HG02571 (cell line): ENCODE data around the gene PSMA6.
A peak's percentile ranks its signal among the peaks of the same experiment; 100 is the strongest.
"Not testable (repeated sequence)": the region's sequence is repeated elsewhere in the genome, so short reads cannot be mapped to it uniquely, and the experiment has no call there.

Experiments
- ATAC-seq: cut with Tn5 transposase; IDR thresholded peaks from one replicate; pipeline ENCODE4 v1.9.1; 2021; ENCODE audit warnings: mild to moderate bottlenecking, moderate library complexity; ENCODE audit not compliant: unreplicated experiment

The PSMA6 gene

DNA sequence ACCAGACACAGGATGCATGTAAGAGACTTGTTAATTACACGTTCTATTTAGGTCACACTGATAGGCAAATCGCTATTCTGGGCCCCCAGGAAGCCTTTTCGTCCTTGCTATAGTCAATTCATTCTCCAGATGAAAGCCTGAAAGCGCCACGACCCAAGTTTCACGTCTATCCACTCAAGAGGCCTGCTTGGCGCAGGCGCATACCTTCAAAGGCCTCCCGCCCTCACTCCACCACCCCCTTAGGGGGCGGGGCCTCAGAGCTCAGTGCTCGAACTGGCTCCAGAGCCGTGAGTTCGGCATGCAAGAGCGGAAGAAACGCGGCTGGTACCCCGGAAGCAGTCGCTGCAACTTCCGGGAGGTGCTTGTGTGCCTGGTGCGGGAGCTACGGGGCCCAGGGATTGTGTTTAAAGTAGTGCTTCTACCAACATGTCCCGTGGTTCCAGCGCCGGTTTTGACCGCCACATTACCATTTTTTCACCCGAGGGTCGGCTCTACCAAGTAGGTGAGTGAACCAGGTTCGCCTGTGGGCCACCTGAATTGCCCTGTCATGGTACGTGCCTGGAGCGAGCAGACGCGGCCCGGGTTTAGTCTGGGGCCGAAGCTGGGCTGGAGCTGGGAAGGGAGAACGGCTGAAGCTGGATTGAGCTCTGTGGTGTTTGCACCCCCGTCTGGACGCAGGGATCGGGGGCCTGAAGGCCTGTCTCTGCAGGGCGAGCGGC is at the start of gene PSMA6:
Gene PSMA6, plus strand, starts transcription at position 332 of the 719 bp plus-strand sequence. Its CDS starts 95 bp downstream, at position 427.
- ATAC-seq = peak; percentile 89

DNA sequence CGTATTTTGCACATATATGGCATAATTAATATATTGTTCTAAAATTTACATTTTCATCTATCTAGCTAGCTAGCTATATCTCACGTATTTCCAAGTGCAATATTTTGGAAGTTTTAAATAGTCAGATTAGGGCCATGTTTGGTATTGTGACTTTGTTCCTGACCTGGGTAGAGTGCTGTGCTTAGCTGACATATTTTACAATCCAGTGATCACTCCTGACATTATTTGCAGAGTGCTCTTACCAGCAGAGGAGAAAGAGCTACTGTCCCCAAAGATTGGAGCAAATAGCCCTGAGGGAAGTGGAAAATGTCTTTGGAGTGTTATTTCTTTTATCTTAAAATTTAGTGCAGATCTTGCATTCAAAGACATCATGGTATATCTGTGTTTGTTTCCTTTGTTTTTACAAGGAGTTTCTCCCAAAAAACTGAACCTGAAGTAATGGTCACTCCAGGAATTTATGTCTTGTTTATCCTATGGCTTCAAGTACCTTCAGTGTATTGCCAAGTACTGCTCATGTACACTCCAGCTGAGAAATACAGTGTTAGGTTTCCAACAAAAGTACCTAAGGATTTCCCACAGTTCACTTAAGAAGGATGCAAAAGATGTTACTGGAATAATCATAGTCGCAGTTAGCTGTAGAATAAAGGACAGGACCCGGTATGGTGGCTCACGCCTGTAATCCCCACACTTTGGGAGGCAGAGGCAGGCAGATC is 49.4 kb upstream of the PSMA6 start:
- ATAC-seq = no peak

DNA sequence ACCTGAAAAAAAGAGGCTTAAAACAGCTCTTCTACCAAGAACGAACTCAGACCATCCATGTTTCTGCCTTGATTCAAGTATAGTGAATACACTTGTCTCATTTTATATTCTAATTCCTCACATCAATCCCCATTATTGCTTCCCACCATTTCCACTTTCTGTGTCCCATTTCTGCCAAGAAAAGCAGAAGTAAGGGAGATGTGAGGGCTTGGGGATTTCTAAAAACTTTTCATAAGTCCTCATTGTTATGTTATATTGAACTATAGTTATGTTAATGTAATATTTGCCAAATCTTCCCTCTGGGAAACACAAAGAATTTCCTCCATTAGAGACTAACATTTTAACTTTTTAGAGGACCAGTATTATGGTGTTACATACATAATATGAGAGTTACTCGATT is 48.2 kb upstream of the PSMA6 start:
- no peak for ATAC-seq

DNA sequence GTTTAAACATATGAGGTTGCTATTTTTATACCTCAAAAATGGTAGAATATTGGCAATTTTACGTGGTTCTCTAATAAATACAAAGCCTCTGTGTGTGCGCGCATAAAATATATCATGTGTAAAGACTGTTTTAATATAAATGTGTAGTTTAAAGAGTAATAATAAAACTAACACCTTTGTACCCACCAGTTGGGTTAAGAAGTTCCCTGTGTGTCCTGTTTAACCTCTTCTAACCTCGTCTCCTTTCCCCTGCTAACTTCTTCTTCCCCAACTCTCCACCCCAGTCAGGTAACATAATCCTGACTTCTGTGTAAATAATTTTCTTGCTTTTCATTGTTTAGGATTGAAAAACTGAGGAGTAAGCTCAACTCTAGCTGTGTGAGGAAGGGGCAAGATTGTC is 47.6 kb upstream of the PSMA6 start:
- ATAC-seq = no peak

DNA sequence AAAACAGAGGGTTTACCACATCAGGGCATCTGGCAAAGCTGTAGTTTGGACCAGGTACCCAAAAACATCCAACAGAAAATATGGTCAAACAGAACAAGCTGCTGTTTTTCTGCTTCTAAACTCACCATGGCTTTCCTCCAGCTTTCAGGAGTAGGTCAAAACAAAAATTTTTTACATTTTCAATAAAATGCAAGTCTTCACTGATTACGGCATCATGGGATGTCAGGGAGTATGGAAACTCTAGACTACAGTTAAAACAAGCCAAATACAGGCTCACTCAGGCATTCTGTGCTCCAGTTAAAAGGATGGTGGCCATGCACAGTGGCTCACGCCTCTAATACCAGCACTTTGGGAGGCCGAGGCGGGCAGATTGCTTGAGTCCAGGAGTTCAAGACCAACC is 47.1 kb upstream of the PSMA6 start:
- ATAC-seq = no peak

DNA sequence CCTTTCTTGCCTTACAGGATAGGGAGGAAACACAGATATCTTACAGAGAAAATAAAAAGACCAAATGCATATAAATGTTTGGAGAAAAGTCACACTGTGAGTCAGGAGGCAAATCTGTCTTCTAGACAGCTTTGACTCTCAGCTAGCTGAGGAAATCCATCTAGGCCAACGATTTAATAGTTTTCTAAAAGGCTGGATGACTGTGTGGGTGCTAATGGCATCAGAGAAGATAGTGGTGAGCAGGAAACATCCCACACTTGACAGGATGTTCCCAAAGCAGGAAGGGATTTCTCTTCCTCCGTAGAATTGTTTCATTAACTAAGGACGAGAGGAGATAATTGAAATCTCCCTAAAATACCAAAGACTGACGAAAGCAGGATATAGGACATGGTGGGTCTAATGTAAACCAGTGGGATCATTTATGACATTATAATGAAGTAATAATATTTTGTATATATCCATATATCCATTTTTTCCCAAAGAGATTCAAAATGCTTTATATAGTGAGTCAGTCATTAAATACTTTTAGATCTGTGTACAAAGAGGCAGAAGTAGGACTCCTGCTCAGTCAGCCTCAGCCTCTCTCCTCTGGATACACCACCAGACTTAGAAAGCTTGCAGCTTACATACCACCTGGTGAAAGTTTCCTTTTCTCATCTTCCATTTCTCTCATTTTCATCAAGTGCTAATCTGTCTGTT is 44.3 kb upstream of the PSMA6 start:
- ATAC-seq = no peak

DNA sequence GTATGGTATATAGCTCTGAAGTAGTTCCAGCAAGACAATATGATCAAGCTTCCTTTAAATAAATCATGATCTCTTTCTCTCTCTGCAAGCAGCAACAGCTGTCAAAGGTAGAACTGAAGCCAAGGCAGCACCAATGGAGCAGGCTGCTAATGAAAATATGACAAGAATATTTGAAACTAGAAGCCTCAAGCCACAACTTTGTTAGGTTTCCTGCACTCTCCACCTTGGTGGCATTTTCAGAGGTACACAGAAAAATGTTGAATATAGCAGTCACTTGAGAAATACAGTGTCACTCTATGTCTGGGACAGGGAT is 43.8 kb upstream of the PSMA6 start:
- no peak for ATAC-seq

DNA sequence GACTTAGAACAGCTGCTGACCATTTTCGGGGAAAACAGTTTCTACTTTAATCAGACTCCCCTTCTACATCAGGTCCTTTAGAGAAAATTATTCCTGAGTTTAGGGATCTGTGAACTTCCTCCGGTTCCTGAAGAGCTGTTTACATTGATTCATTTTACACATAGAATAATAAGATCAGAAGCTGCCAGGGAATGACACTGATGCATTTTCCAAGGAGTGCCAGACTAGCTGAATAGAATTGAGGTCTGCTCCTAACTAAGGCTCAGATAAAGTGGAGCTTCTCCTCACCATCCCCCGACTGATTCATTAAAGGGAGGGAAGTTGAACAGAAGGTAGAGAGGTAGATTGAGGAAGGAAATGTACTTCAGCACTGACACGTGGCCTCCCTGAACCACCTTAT is 41.9 kb upstream of the PSMA6 start:
- no peak for ATAC-seq

DNA sequence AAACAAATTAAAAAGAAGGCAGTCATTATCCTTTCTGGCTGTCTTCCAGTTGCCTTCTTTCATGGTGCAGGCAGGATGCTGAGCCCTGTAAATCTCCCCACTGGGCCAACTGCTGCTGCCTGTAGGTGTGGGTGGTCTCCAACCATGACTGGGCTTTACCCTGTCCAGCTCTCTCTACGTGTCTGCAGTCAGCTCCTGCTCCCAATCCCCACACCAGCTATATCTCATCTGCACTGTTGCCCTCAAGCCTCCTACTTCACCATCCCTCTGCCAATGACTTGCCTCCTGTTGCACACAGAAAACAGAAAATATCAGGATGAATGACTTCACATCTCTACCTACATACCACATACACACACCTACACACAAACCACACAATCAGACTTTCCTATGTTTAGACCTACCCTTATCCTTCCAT is 39.7 kb upstream of the PSMA6 start:
- ATAC-seq = no peak

DNA sequence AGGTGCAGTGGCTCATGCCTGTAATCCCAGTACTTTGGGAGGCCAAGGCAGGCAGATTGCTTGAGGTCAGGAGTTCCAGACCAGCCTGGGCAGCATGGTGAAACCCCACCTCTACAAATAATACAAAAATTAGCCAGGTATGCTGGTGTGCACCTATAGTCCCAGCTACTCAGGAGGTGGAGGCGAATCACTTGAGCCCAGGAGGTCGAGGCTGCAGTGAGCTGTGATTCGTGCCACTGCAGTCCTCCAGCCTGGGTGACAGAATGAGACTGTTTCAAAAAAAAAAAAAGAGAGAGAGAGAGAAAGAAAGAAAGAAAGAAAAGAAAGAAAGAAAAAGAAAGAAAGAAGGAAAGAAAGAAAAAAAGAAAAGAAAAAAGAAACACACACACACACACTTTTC is 39.1 kb upstream of the PSMA6 start:
- not testable (repeated sequence) for ATAC-seq

DNA sequence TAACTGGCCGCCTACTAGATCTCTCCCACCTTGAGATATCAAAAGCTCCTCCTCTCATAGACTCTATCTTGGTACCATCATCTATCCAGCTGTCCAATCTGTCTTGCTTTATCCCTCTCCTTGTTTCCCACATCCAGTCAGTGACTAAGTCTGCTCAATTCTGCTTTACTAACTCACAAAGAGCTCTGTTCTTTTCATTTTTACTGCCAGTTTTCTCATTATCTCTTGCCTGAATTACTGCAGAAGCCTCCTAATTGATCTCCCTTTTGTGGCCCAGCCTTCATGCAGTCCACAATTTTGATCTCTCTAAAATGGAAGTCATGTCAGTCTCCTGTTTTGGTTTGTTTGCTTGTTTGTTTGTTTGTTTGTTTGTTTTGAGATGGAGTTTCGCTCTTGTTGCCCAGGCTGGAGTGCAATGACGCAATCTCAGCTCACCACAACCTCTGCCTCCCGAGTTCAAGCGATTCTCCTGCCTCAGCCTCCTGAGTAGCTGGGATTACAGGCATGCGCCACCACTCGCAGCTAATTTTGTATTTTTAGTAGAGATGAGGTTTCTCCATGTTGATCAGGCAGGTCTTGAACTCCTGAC is 38.1 kb upstream of the PSMA6 start:
- ATAC-seq = not testable (repeated sequence)

DNA sequence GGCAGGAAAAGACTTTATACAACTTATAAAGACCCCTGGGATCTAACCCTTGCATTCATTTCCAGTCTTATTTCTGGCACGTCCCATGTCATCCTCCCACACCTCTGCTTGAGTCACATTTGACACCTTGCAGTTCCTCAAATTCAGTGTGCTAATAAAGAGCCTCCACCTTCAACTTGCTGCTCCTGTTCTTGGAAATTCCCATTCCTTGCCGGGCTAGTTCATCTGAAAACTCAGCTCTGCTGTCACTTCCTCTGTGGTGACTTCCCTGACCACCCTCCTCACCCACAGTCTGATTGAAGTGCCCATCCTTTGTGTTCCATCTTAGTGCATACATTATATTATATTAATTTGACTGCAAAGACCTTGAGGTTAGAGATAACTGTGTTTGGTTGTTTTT is 37.4 kb upstream of the PSMA6 start:
- no peak for ATAC-seq

DNA sequence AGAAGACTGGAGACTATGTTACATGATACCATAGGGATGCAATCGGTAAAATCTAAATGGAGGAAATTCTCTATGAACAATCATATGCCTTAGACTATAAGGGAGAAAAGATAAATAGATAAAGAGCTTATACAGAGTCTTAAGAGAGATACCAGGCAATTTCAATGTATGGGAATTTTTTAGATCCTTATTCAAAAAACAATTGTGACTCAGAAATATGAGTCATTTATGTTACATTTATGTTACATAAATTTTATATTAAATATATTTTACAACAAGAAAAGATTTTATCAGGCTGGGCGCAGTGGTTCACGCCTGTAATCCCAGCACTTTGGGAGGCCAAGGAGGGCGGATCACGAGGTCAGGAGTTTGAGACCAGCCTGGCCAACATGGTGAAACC is 36.5 kb upstream of the PSMA6 start:
- ATAC-seq = no peak

DNA sequence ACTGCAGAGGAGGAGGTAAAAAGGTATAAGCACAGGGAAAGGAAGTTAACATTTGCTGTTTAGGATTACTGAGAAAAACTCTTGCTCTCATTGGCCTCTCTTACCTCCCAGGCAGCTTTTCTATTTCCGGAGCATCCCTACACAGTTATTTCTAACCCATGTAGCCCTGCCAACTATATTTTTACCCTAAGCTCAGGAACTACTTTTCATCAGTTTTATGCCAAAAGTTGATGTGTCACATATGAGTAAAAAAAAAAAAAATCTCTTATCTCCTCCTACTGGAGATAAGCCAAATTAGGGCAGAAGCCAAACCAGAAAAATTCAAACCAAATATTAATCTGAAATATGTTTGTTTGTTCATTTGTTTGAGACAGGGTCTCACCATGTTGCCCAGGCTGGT is 34.4 kb upstream of the PSMA6 start:
- no peak for ATAC-seq

DNA sequence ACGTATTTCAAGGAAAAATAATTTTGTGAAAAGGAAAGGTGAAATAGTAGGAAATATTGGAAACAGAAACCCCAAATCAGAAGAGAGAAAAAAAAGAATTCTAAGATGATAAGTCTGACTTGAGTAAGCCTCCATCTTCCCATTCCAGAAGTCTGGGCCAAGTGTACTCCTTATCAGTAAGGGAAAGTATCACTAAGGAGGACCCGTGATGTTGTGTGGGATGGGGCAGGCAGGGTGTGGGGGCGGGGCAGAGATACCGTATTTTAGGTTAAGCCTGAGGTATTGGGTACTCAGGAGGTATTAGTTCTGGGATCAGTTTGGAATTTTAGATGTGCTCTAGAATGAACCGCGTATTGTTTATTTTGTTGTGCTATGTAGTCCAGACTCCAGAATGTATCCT is 33.8 kb upstream of the PSMA6 start:
- no peak for ATAC-seq

DNA sequence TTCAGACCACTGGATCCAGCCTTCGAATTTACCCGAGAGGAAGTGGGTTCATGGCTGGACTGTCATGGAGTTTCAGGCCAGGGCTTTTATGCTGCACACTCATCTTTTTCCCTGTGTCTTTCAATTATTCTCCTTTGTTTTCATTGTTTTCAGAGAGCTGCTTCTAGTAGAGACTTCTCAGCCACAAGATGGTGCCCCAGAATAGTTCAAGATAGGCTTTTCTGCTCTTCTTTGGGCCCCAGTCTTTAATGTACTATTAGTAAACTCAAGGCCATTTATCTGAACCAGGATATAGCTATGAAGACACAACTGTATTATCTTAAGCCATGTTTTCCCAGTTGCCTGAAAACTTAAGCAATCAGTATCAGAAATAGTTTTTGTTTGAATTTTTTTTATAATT is 30.4 kb upstream of the PSMA6 start:
- no peak for ATAC-seq

DNA sequence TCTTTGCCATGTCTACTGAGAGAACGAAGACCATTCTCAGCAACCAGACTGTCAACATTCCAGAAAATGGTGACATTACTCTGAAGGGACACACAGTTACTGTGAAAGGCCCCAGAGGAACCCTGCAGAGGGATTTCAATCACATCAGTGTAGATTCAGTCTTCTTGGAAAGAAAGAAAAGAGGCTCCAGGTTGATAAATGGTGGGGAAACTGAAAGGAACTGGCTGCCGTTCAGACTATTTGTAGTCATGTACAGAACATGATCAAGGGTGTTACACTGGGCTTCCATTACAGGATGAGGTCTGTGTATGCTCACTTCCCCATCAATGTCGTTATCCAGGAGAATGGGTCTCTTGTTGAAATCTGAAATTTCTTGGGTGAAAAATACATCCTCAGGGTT is 29.7 kb upstream of the PSMA6 start:
- ATAC-seq = no peak

DNA sequence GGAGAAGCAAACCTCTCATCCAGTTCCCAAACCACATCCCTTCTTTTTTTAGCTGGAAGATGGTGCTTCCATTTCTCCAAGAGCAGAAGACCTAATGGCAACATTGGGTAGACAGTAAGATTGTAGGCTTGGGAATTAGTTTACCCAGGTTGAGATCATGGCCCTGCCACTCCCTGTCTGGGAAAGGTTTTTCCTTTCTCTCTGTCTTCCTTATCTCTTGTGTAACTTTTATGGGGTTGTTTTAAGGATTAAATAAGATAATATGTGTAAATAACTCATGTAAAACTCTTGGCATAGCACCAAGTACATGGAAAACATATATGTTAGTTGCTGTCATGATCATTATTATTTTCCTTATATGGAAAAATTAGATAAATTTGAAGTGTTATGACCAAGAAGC is 23.2 kb upstream of the PSMA6 start:
- ATAC-seq = no peak

DNA sequence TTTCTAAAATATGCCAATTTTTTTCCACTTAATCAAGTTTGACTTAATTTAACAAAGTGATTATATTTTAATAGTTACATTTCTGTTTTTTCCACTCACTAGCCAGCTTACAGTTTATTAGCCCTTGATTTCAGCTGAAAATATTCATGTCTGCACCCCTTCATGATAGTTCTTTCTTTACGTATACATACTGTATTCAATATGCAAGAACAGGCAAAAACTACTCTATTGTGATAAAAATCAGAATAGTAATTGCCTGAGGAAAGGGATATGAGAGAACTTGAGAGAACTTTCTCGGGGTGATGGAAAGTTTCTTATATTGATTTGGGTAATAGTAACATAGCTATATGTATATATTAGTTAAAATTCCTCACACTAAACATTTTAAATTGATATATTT is 17.4 kb upstream of the PSMA6 start:
- ATAC-seq = no peak

DNA sequence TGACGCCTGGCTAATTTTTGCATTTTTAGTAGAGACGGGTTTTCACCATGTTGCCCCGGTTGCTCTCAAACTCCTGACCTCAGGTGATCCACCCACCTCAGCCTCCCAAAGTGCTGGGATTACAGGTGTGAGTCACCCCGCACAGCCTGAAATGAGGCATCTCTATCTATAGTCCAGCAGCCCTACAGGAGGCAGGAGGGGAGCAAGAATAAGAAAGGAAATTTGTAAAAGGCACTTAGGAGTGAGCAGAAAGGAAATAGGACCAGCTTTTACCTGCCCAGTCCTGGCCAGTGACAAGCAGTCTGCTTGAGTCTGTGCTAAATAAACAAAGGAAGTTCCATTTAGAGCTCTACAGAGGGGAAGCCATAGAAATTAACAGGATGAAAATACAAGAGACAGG is 15.0 kb upstream of the PSMA6 start:
- ATAC-seq = no peak

DNA sequence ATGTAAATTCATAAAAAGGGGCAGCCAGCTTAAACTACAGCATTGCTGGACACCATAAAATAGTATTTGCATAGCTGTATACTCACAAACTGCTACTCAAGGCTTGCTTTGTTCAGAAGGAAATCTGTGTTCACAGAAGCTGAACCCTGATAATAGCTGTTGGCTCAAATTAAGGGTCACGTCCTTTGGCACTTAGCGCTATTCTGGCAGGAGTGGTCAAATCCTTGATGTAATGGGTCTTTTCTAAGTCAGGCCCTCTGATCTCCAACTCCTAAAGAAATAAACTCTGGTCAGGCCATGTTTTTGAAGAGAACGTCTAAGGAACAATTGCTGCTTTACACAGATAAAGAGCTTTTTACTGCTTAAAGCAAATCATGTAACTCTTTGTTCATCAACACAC is 12.8 kb upstream of the PSMA6 start:
- no peak for ATAC-seq

DNA sequence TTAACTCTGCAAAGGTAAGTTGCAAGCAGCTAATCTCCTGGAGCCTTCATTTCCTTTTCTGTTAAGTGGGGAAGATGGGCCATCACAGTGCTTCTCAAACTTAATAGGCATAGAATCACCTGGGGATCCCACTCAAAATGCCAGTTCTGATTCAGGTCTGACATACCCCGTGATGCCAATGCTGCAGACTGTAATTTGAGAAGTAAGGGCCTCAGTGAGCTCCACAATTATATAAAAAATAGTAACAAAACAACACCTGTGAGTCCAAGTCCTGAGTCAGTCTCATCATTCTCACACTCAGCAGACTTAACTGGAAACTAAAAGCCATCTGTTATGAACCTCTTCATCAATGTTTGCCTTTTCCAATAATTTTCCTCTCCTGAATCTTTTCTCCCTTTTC is 10.8 kb upstream of the PSMA6 start:
- no peak for ATAC-seq
